Upper lobe of right lung (tissue), 1 donor: ENCODE data around the gene SOWAHB. TPM values are rescaled to one million over a fixed set of nuclear protein-coding genes. Genes with fewer than 3 reads are reported as not detected.

Experiments
- ATAC-seq: fragments of 200-7000 bp; cut with Tn5 transposase; one replicate; pipeline ENCODE4 v1.9.1; 2020; ENCODE audit warnings: mild to moderate bottlenecking, moderate library complexity
- DNase-seq: peaks from one replicate; pipeline ENCODE4 v3.0.0-alpha.2; 2020
- H3K27ac ChIP-seq: fragments of 200-600 bp; one replicate; pipeline ENCODE4 v1.8.0; 2022
- H3K27me3 ChIP-seq: fragments of 200-600 bp; one replicate; pipeline ENCODE4 v1.8.0; 2022; ENCODE audit warnings: mild to moderate bottlenecking
- H3K36me3 ChIP-seq: fragments of 200-600 bp; one replicate; pipeline ENCODE4 v1.8.0; 2022
- H3K4me1 ChIP-seq: fragments of 200-600 bp; one replicate; pipeline ENCODE4 v1.8.0; 2022
- H3K4me3 ChIP-seq: fragments of 200-600 bp; one replicate; pipeline ENCODE4 v1.8.0; 2022; ENCODE audit warnings: mild to moderate bottlenecking
- H3K9me3 ChIP-seq: fragments of 200-600 bp; one replicate; pipeline ENCODE4 v1.8.0; 2022
- intact Hi-C: fragments of 100-400 bp; cut with DNase I; formaldehyde crosslinking; loops from one replicate; pipeline ENCODE4 v1.11.0; 2022
- total RNA-seq: library from RNA; stranded (reverse); fragmentation: NEBNext Ultra II Directional; extraction: Animal tissue kit (Norgen Biotek cat#: 25700); gene quantifications from one replicate; pipeline ENCODE4 v1.2.1, GENCODE V29; 2021
- TF ChIP-seq, protein P1 (sequence below): fragments of 200-600 bp; IDR thresholded peaks from one replicate; pipeline ENCODE4 v1.8.0; 2022; ENCODE audit warnings: antibody characterized with exemption
- donor health status: DM: no; HTN: yes; CAD: no; lungs with severe emphysema.

The SOWAHB gene
- total RNA-seq, 1 donor from 2014 or later, result 2.5 TPM

DNA sequence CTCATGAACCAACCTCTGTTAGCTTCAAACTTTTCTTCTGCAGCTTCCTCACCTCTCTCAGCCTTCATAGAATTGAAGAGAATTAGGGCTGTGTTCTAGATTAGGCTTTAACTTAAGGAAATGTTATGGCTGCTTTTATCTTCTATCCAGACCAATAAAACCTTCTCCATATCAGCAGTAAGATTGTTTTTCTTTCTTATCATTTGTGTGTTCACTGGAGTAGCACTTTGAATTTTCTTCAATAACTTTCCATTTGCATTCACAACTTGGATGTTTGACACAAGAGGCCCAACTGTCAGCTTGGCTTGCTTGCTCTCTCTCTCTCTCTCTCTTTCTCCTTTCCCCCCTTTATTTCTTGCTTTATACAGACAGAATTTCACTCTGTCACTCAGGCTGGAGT, 22.8 kb upstream of the SOWAHB start:
- no peak overlapping the region for H3K27ac ChIP-seq

DNA sequence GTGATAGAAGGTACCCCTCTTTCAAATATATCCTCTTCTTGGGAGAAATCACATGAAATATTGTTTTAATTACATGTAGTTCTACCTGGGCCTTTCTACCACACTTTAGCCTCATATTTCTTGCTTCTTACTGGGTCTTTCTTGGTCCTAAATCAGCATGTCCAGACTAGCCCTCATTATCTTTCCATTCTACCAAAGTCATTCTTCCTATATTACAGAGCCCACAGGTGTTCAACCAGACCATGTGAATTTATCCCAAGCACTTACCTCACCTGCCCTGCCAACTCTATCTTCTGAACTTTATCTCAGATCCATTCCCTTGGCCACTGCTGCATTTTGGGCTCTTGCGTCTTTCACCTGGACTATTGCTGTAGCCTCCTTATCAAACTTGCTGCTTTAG, 11.8 kb upstream of the SOWAHB start:
- ATAC-seq (no peak), DNase-seq (no peak)

More for the DNA sequence above, 22.8 kb upstream of the SOWAHB start:
- Histone ChIP-seq H3K27me3 (no peaks in the 10 kb centered on the region), H3K36me3 (no peaks in the 10 kb centered on the region), H3K4me3 (no peak overlapping the region), H3K4me1 (no peaks in the 10 kb centered on the region), H3K9me3 (no peaks in the 10 kb centered on the region)
- DNase-seq (no peak), ATAC-seq (no peak)
- intact Hi-C loops, result no loop called here
- TF ChIP-seq, protein P1, sequence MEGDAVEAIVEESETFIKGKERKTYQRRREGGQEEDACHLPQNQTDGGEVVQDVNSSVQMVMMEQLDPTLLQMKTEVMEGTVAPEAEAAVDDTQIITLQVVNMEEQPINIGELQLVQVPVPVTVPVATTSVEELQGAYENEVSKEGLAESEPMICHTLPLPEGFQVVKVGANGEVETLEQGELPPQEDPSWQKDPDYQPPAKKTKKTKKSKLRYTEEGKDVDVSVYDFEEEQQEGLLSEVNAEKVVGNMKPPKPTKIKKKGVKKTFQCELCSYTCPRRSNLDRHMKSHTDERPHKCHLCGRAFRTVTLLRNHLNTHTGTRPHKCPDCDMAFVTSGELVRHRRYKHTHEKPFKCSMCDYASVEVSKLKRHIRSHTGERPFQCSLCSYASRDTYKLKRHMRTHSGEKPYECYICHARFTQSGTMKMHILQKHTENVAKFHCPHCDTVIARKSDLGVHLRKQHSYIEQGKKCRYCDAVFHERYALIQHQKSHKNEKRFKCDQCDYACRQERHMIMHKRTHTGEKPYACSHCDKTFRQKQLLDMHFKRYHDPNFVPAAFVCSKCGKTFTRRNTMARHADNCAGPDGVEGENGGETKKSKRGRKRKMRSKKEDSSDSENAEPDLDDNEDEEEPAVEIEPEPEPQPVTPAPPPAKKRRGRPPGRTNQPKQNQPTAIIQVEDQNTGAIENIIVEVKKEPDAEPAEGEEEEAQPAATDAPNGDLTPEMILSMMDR, result no peak

DNA sequence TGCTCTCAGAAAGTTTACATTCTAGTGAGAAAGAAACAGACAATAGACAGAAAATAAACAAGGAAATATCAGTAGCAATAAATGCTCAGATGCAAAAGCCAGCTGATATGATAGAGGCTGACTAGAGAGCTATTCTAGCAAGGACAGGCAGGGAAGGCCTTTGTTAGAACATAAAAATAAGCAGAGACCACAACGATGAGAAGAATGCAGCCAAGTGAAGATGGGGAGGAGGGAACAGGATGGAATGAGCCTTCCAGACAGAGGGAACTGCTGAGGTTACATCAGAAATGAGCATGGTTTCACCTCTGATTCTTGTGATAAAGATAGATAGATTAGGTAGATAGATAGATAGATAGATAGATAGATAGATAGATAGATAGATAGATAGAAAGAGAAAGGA, 7.6 kb upstream of the SOWAHB start:
- Histone ChIP-seq H3K36me3 (no peaks in the 10 kb centered on the region), H3K27ac (no peak overlapping the region), H3K27me3 (peaks cover 3% of the 10 kb centered on the region), H3K4me1 (no peaks in the 10 kb centered on the region), H3K4me3 (no peak overlapping the region), H3K9me3 (no peaks in the 10 kb centered on the region)
- intact Hi-C loops, result no loop called here
- DNase-seq, result no peak
- TF ChIP-seq, protein P1, result no peak
- ATAC-seq, result no peak

More for the DNA sequence above, 11.8 kb upstream of the SOWAHB start:
- Histone ChIP-seq H3K9me3 (no peaks in the 10 kb centered on the region), H3K4me3 (no peak overlapping the region), H3K4me1 (no peaks in the 10 kb centered on the region), H3K27ac (no peak overlapping the region), H3K36me3 (no peaks in the 10 kb centered on the region), H3K27me3 (no peaks in the 10 kb centered on the region)
- TF ChIP-seq, protein P1, result no peak
- intact Hi-C loops, result no loop called here

DNA sequence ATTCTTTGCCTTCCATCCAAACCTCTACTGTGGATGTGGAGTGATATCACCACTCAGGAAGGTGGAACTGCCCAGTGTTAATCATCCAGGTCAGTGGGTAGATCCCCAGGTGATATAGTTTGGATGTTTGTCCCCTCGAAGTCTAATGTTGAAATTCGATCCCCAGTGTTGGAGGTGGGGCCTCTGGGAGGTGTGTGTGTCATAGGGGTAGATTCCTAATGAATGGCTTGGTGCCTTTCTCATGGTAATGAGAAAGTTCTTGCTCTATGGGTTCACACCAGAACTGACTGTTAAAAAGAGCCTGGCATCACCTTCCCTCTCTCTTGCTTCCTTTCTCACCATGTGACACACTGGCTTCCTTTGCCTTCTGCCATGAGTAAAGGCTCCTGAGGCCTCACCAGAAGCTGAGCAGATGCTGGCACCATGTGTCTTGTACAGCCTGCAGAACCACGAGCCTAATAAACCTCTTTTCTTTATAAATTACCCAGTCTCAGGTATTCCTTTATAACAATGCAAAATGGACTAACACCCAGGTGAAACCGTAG, 6.8 kb upstream of the SOWAHB start:
- no peaks in the 10 kb centered on the region for H3K4me1 ChIP-seq
- H3K9me3 ChIP-seq, result no peaks in the 10 kb centered on the region
- H3K27me3 ChIP-seq, result peaks cover 3% of the 10 kb centered on the region
- ATAC-seq (no peak), DNase-seq (no peak)
- intact Hi-C loops, result no loop called here
- TF ChIP-seq, protein P1, result no peak
- H3K27ac ChIP-seq, result no peak overlapping the region
- H3K4me3 ChIP-seq, result no peak overlapping the region
- no peaks in the 10 kb centered on the region for H3K36me3 ChIP-seq

DNA sequence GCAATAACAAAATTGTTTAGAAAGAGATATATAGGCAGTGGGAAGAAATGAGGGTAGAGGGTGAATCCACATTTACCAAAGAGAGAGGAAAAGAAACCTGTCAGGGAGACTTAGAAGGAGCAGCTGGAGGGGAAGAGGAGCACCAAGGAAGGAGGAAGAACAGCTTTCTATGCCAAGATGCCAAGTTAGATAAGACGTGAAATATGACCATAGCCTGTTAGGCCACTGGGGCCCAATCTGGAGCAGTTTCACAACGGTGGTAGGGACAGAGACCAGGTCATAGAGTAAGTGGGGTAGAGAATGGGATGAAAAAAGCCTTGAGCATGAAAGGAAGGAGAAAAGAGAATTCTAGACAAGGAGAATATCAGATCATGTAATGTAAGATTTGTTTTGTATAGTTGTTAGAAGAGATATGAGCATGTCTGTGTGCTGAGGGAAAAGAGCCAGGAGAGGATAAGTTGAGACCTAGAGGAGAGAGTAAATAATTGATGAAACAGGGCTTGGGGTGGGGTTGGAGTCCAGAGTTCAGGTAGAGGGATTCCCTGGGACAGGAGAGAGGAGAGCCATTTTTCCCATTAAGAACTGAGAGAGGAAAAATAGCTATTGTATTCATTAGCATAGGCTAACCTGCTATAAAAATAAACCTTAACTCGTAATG, 4.4 kb upstream of the SOWAHB start:
- intact Hi-C loops, result no loop called here
- H3K4me1 ChIP-seq, result no peaks in the 10 kb centered on the region
- no peak overlapping the region for H3K27ac ChIP-seq
- no peaks in the 10 kb centered on the region for H3K9me3 ChIP-seq
- DNase-seq (no peak), ATAC-seq (no peak)
- peaks cover 12% of the 10 kb centered on the region for H3K27me3 ChIP-seq
- no peak overlapping the region for H3K4me3 ChIP-seq
- no peaks in the 10 kb centered on the region for H3K36me3 ChIP-seq
- TF ChIP-seq, protein P1, result no peak
